ENCODE data around the gene TRIO. TPM values are rescaled to one million over a fixed set of nuclear protein-coding genes. Genes with fewer than 3 reads are reported as not detected.

The TRIO gene
- total and polyA plus RNA-seq, 2 of the 8 experiments (the other 6 are each of a cell fraction or from before 2014, with no cell fraction given), result 35.1 to 69.1 TPM

DNA sequence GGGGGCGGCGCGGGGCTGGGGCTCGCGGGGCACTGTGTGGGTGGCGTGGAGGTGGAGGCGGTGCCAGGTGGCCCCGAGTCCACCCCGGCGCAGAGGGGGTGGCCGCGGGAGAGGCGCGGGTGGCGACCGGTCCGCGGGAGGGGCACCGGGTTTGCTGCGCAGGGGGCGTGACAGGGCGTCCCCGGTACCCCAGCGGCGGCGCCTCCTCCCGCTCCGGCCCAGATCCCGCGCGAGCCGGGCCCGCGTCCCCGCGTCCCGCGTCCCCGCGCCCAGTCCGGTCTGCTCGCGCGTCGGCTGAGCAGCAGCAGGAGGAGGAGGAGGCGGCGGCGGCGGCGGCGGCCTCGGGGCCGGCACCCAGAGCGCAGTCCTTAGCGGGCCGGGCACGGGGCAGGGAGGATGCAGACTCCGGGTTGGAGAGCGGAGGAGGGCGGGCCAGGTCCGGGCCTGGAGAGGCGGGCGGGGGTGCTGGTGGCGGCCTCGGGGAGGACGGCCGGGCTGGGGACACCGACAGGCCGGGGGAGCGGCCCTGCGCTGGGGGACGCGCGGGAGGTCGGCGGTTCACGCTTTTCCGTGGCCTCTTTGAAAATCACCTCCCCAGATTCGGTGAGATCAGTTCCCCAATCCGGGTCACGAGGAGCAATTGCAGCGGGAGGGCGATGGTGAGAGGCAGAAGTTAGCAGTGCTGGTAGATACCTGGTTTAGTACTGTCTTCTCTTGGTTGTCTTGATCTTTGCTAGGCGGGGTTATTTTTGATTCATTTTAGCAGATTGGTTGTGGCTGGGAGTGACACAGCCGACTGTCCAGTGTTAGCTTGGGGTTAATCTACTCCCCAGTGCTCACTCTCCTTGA is 1.7 kb downstream of the TRIO start (continued):
- TF ChIP-seq RBBP5 (IDR thresholded peaks at IDR 0.05; ENCODE audit: borderline replicate concordance, low read depth, low read length), result peak; percentile 32; the same call in 1 of the 2 replicates
- no peak for TF ChIP-seq SP2 (IDR thresholded peaks at IDR 0.05; ENCODE audit: low read length)
- TF ChIP-seq TBP (IDR thresholded peaks at IDR 0.05; ENCODE audit: low read depth, low read length), result no peak; the same call in 1 of the 2 replicates
- no peak for TF ChIP-seq GTF2F1 (IDR thresholded peaks at IDR 0.05; ENCODE audit: borderline replicate concordance, low read depth, low read length)
